ENCODE results near the gene DPYD. TPM values are rescaled to one million over a fixed set of nuclear protein-coding genes. Genes with fewer than 3 reads are reported as not detected.
A peak's percentile ranks its signal among the peaks of the same experiment; 100 is the strongest.

Gene DPYD
- total RNA-seq, 1 donor from 2014 or later: 8.1 TPM

DNA sequence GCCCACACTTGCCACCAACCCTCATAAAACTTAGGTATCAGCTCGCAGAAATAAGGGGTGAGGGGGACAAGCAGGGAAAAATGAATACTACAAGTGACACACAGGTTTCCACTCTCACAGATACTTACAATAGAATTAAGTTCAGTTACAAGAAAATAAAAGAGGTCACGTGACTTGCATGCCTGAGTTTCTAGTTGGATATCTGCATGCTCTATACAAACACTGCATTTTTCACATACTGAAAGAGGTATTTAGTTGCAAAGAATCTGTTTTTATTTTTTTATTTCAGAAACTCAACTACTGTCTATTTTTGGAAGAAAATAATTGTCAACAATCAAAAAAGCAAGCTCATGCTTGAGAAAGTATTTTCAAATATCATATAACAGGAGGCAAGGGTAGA, 43.5 kb downstream of the DPYD start:
- H3K27ac Mint-ChIP-seq: no peak overlapping the region
- H3K36me3 Mint-ChIP-seq (ENCODE audit: insufficient read depth): no peaks in the 10 kb centered on the region
- no peaks in the 10 kb centered on the region for H3K27me3 Mint-ChIP-seq
- H3K4me1 Mint-ChIP-seq (ENCODE audit: low read depth): no peaks in the 10 kb centered on the region
- DNase-seq (ENCODE audit: low spot score, unreplicated experiment): no peak
- no peaks in the 10 kb centered on the region for H3K9me3 Mint-ChIP-seq (ENCODE audit: low read depth)
- TF ChIP-seq, protein P1, sequence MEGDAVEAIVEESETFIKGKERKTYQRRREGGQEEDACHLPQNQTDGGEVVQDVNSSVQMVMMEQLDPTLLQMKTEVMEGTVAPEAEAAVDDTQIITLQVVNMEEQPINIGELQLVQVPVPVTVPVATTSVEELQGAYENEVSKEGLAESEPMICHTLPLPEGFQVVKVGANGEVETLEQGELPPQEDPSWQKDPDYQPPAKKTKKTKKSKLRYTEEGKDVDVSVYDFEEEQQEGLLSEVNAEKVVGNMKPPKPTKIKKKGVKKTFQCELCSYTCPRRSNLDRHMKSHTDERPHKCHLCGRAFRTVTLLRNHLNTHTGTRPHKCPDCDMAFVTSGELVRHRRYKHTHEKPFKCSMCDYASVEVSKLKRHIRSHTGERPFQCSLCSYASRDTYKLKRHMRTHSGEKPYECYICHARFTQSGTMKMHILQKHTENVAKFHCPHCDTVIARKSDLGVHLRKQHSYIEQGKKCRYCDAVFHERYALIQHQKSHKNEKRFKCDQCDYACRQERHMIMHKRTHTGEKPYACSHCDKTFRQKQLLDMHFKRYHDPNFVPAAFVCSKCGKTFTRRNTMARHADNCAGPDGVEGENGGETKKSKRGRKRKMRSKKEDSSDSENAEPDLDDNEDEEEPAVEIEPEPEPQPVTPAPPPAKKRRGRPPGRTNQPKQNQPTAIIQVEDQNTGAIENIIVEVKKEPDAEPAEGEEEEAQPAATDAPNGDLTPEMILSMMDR (IDR thresholded peaks at IDR 0.05; ENCODE audit: unreplicated experiment): no peak
- no peak overlapping the region for H3K4me3 Mint-ChIP-seq (ENCODE audit: low read depth)

DNA sequence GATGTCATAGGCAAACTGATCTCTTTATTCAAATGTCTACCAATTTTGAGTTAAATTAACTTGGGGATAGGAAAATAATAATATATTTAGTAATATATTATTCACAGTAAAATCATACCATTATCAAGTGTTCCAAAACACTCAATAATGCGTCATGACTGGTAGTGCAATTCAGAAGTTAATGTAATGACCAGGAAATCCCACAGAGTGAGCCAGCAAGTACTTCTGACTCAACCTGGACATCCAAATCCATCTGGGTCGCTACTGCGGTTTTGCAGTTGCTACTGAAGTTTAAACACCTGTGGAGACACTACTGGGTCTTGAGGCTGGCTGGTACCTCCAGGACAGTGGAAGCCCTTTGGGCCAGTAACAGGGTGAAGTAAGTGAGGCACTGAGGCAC, 44.8 kb downstream of the DPYD start:
- H3K36me3 Mint-ChIP-seq (ENCODE audit: insufficient read depth): no peaks in the 10 kb centered on the region
- H3K27ac Mint-ChIP-seq: no peak overlapping the region
- H3K4me1 Mint-ChIP-seq (ENCODE audit: low read depth): peaks cover 10% of the 10 kb centered on the region
- H3K9me3 Mint-ChIP-seq (ENCODE audit: low read depth): no peaks in the 10 kb centered on the region
- no peak overlapping the region for H3K4me3 Mint-ChIP-seq (ENCODE audit: low read depth)
- TF ChIP-seq, protein P1 (IDR thresholded peaks at IDR 0.05; ENCODE audit: unreplicated experiment): no peak
- H3K27me3 Mint-ChIP-seq: no peaks in the 10 kb centered on the region
- no peak for DNase-seq (ENCODE audit: low spot score, unreplicated experiment)

DNA sequence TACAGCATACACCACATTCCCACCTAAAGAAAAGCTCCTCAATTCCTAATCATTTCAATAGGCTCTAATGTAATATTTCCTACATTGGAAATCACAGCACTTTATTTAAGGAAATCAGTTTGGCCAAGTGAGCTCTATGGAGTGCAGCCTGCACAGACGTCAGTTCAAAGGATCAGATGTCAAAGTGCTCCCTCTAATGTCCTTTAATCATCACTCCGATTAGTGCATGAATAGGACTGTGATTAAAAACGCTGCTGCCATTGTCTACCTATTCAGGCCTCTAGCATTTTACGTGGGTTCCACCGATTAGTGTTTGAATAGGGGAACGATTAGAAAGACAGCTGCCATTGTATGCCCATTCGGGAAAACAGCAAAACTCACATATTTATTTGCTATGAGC, 50.2 kb downstream of the DPYD start:
- no peak overlapping the region for H3K4me3 Mint-ChIP-seq (ENCODE audit: low read depth)
- peaks cover 13% of the 10 kb centered on the region for H3K36me3 Mint-ChIP-seq (ENCODE audit: insufficient read depth)
- no peak for DNase-seq (ENCODE audit: low spot score, unreplicated experiment)
- TF ChIP-seq, protein P1 (IDR thresholded peaks at IDR 0.05; ENCODE audit: unreplicated experiment): no peak
- H3K4me1 Mint-ChIP-seq (ENCODE audit: low read depth): peaks cover 26% of the 10 kb centered on the region
- peaks cover 16% of the 10 kb centered on the region for H3K9me3 Mint-ChIP-seq (ENCODE audit: low read depth)
- H3K27ac Mint-ChIP-seq: no peak overlapping the region
- H3K27me3 Mint-ChIP-seq: no peaks in the 10 kb centered on the region

DNA sequence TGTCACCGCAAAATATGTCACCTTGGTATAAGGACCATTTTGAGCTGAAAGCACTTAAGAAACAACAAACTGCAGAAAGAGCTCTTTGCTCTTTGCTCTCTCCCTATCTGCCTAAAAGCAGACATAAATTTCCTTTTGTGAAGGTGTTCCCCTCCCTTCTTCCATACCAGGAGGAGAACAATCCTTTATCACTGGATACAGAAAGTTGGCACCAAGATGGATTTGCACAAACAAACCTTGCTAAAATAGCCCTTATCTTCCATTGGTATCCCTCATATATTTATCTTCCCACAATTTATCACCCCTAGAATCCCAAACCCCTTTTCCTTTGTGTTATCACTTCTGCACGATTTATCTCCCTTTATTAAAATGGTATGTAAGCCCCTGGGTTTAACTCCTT, 51.4 kb downstream of the DPYD start:
- Mint-ChIP-seq H3K27ac (peak overlapping the region; percentile 0), H3K27me3 (no peaks in the 10 kb centered on the region), H3K4me3 (ENCODE audit: low read depth) (no peak overlapping the region), H3K36me3 (ENCODE audit: insufficient read depth) (peaks cover 13% of the 10 kb centered on the region), H3K4me1 (ENCODE audit: low read depth) (peaks cover 26% of the 10 kb centered on the region), H3K9me3 (ENCODE audit: low read depth) (peaks cover 21% of the 10 kb centered on the region)
- DNase-seq (ENCODE audit: low spot score, unreplicated experiment): no peak
- TF ChIP-seq, protein P1 (IDR thresholded peaks at IDR 0.05; ENCODE audit: unreplicated experiment): no peak

DNA sequence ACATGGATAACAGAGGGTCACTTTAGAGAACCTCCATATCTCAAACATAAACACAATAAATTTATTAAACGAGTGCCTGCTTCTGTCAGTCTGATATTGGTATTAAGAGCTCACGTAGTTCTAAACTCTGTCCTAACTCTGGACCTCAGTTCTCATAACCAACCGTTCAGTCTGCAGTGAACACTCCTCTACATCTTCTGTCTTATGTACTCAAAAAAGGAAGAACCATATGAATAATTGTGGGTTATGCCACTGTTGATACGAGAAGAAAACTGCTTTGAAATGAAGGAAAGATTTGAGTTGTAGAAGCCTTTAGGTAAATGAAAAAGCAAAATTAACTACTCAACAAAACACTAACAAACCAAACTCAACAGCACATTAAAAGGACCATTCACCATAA, 53.7 kb downstream of the DPYD start:
- DNase-seq (ENCODE audit: low spot score, unreplicated experiment): no peak
- Mint-ChIP-seq H3K27ac (no peak overlapping the region), H3K4me3 (ENCODE audit: low read depth) (no peak overlapping the region), H3K27me3 (no peaks in the 10 kb centered on the region), H3K4me1 (ENCODE audit: low read depth) (peaks cover 24% of the 10 kb centered on the region), H3K36me3 (ENCODE audit: insufficient read depth) (peaks cover 13% of the 10 kb centered on the region), H3K9me3 (ENCODE audit: low read depth) (peaks cover 23% of the 10 kb centered on the region)
- TF ChIP-seq, protein P1 (IDR thresholded peaks at IDR 0.05; ENCODE audit: unreplicated experiment): no peak
